ENCODE data around the gene CDK2AP2.

DNA sequence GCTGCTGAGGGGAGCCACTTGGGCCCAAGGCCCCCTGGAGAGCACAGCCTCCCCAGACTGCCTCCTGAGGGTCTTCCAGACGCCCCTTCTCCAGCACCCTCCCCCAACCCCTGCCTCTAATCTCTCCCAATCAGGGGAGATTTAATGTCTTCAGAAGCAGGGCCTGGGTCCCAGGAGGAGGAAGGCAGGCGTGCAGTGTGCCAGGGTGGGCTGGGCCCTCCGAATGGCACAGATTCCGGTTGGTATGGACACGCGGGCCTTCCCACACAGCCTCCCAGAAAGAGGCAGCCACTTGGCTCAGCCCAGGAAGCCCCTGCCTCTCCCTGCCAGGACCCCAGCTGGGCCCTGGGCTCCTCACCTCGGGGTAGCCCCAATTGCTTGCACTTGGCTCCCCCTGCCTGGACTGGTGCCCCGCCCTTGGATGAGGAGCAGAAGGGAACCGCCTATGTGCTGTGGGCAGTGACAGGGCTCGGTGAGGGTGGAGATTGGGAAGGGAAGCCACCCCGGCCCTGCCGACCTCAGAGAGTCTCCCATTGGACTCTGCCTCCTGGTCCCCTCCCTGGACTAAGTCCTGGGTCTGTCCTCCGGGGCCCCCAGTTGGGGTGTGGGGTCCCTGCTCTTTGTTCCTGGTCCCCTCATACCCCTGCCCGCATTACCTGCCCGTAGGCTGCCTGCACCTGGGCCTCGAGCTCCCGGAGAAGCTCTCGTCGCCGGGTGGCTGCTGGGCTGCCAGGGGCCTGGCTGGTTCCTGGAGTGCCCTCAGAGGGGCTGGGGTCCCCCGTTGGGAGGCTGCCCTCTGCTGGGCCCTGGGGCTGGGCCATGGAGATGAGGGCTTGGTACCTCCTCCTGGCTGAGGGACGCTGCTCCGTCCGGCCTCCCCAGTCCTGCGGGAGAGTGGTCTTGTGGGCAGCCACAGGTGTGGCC lies 15.9 kb upstream of the CDK2AP2 start:
- TF ChIP-seq, protein P1, sequence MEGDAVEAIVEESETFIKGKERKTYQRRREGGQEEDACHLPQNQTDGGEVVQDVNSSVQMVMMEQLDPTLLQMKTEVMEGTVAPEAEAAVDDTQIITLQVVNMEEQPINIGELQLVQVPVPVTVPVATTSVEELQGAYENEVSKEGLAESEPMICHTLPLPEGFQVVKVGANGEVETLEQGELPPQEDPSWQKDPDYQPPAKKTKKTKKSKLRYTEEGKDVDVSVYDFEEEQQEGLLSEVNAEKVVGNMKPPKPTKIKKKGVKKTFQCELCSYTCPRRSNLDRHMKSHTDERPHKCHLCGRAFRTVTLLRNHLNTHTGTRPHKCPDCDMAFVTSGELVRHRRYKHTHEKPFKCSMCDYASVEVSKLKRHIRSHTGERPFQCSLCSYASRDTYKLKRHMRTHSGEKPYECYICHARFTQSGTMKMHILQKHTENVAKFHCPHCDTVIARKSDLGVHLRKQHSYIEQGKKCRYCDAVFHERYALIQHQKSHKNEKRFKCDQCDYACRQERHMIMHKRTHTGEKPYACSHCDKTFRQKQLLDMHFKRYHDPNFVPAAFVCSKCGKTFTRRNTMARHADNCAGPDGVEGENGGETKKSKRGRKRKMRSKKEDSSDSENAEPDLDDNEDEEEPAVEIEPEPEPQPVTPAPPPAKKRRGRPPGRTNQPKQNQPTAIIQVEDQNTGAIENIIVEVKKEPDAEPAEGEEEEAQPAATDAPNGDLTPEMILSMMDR (IDR thresholded peaks at IDR 0.05; ENCODE audit: insufficient read depth, low read length, poor library complexity, severe bottlenecking) = no peak
- no peak for TF ChIP-seq EZH2phosphoT487 (conservative IDR thresholded peaks at IDR 0.05; ENCODE audit: low read length)
